RWPE2 (cell line): ENCODE data around the gene FAM50B.

ENCODE experiments used
- ATAC-seq: fragments of 200-7000 bp; cut with Tn5 transposase; 3 replicates; pipeline ENCODE4 v1.9.1; 2021; ENCODE audit warnings: low read depth
- DNase-seq: peaks from one replicate; pipeline ENCODE4 v3.0.0-alpha.2; 2020; ENCODE audit warnings: low spot score
- H3K27ac ChIP-seq: fragments of 450-650 bp; 2 replicates; pipeline ENCODE4 v1.5.1; 2017; ENCODE audit warnings: mild to moderate bottlenecking; ENCODE audit not compliant: poor library complexity, severe bottlenecking
- H3K27me3 ChIP-seq: fragments of 250-450 bp; sonication (Bioruptor Pico); 2 replicates; pipeline ENCODE4 v1.5.1; 2021; ENCODE audit warnings: mild to moderate bottlenecking, moderate library complexity; ENCODE audit not compliant: insufficient read depth, poor library complexity, severe bottlenecking
- H3K36me3 ChIP-seq: fragments of 250-450 bp; sonication (Bioruptor Pico); 2 replicates; pipeline ENCODE4 v1.5.1; 2020; ENCODE audit warnings: low read depth, mild to moderate bottlenecking, moderate library complexity
- H3K4me1 ChIP-seq: fragments of 250-450 bp; sonication (Bioruptor Pico); 2 replicates; pipeline ENCODE4 v1.5.1; 2021; ENCODE audit warnings: mild to moderate bottlenecking, moderate library complexity; ENCODE audit not compliant: insufficient read depth, poor library complexity, severe bottlenecking
- H3K4me3 ChIP-seq: fragments of 250-450 bp; sonication (Bioruptor Pico); 2 replicates; pipeline ENCODE4 v1.5.1; 2021; ENCODE audit warnings: mild to moderate bottlenecking, moderate library complexity; ENCODE audit not compliant: severe bottlenecking
- H3K9me3 ChIP-seq: fragments of 250-450 bp; sonication (Bioruptor Pico); 2 replicates; pipeline ENCODE4 v1.5.1; 2021; ENCODE audit warnings: mild to moderate bottlenecking, moderate library complexity; ENCODE audit not compliant: severe bottlenecking
- TF ChIP-seq, protein P1 (sequence below): fragments of 450-650 bp; IDR thresholded peaks from one replicate; pipeline ENCODE4 v1.5.1; 2017; ENCODE audit warnings: mild to moderate bottlenecking, moderate library complexity; ENCODE audit not compliant: poor library complexity, severe bottlenecking

Gene FAM50B

DNA sequence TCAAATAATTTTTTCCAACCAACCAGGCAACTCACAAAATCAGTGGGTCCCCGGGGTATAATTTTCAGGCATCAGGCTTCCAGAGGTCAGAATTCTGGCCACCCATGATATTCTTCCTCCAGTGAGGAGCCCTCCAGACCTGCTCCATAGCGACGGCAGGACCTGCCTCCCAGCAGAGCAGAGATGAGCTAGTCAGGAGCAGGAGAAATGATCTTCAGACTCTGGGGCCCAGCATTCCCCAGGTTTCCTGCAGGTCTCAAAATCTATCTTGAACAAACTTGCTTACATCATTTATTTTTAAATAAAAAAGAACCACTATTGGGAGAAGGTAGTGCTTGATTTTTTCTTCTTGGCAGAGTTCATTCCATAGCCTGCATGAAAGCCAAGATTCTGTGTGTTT lies 44.7 kb downstream of the FAM50B start:
- no peak overlapping the region for H3K4me3 ChIP-seq
- DNase-seq: no peak
- ATAC-seq: no peak
- no peak overlapping the region for H3K27ac ChIP-seq
- H3K9me3 ChIP-seq: no peaks in the 10 kb centered on the region
- H3K27me3 ChIP-seq: no peaks in the 10 kb centered on the region
- H3K36me3 ChIP-seq: no peaks in the 10 kb centered on the region
- TF ChIP-seq, protein P1, sequence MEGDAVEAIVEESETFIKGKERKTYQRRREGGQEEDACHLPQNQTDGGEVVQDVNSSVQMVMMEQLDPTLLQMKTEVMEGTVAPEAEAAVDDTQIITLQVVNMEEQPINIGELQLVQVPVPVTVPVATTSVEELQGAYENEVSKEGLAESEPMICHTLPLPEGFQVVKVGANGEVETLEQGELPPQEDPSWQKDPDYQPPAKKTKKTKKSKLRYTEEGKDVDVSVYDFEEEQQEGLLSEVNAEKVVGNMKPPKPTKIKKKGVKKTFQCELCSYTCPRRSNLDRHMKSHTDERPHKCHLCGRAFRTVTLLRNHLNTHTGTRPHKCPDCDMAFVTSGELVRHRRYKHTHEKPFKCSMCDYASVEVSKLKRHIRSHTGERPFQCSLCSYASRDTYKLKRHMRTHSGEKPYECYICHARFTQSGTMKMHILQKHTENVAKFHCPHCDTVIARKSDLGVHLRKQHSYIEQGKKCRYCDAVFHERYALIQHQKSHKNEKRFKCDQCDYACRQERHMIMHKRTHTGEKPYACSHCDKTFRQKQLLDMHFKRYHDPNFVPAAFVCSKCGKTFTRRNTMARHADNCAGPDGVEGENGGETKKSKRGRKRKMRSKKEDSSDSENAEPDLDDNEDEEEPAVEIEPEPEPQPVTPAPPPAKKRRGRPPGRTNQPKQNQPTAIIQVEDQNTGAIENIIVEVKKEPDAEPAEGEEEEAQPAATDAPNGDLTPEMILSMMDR: no peak
- no peaks in the 10 kb centered on the region for H3K4me1 ChIP-seq

DNA sequence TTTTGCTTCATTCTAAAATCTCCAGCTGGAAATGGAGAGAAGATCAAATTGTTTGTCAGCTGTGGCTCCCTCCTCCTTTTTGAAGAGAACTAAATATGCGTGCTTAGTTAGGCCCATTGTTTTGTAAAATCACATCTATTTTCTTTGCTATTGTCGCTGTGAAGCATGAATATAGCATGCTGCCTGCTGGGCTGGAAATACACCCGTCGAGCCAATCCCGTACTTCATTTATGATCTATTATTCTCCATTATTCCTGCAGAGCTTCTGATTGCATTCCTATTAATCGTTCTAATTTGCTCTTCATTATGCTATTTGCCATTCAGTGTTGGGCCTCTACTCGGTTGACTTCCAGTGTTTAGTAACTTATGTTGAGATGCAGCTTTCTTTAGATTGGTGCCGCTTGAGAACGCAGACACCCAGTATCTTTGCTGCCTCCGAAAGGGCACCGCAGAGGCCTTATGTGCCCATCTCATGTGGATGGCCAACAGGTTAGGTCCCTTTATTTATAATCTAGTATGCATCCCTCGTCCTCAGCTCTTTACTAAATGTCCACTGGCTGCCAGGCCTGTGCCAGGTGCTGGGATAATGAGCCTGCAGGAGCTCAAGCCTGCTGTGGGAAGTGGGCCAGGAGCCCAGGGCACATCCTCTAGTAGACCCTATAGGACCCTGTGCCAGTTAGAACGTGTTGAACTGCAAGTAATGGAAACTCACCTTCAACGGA lies 45.6 kb downstream of the FAM50B start:
- TF ChIP-seq, protein P1: no peak
- Histone ChIP-seq H3K27ac (no peak overlapping the region), H3K4me1 (peaks cover under 1% of the 10 kb centered on the region), H3K4me3 (no peak overlapping the region), H3K9me3 (no peaks in the 10 kb centered on the region), H3K36me3 (no peaks in the 10 kb centered on the region), H3K27me3 (no peaks in the 10 kb centered on the region)
- ATAC-seq: no peak
- no peak for DNase-seq

DNA sequence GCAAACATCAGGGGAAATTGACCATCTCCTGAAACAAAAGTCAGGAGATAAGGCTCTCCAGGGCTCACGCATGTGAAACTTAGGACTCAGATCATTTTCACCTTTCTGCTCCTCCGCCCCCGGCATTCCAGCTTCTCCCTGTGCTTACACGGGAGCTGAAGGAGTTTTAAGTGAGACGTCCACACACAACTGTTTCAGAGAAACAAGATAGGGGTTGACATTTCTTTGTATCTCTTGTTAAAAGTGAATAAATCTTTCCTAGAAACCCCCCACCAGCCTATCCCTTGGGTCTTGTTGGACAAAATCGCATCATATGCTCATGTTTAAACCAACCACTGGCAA lies 46.1 kb downstream of the FAM50B start:
- Histone ChIP-seq H3K4me1 (peaks cover 6% of the 10 kb centered on the region), H3K4me3 (no peak overlapping the region), H3K27ac (no peak overlapping the region), H3K9me3 (no peaks in the 10 kb centered on the region), H3K36me3 (no peaks in the 10 kb centered on the region), H3K27me3 (no peaks in the 10 kb centered on the region)
- DNase-seq (no peak), ATAC-seq (no peak)
- TF ChIP-seq, protein P1: no peak

DNA sequence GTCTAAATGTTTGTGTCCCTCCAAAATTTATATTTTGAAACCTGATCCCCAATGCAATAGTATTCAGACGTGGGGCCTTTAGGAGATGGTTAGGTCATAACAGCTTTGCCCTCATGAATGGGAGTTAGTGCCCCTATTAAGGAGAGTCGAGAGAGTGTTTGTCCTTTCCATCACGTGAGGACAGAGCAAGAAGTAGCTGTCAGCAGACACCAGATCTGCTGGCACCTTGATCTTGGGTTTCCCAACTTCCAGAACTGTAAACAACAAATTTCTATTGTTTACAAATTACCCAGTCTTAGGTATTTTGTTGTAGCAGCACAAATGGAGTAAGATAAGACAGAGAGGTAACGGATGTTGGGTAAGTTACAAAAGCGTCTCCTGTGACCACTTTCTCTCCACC lies 46.6 kb downstream of the FAM50B start:
- Histone ChIP-seq H3K4me1 (peaks cover 11% of the 10 kb centered on the region), H3K9me3 (no peaks in the 10 kb centered on the region), H3K27me3 (no peaks in the 10 kb centered on the region), H3K27ac (no peak overlapping the region), H3K36me3 (no peaks in the 10 kb centered on the region), H3K4me3 (no peak overlapping the region)
- no peak for DNase-seq
- no peak for ATAC-seq
- TF ChIP-seq, protein P1: no peak

DNA sequence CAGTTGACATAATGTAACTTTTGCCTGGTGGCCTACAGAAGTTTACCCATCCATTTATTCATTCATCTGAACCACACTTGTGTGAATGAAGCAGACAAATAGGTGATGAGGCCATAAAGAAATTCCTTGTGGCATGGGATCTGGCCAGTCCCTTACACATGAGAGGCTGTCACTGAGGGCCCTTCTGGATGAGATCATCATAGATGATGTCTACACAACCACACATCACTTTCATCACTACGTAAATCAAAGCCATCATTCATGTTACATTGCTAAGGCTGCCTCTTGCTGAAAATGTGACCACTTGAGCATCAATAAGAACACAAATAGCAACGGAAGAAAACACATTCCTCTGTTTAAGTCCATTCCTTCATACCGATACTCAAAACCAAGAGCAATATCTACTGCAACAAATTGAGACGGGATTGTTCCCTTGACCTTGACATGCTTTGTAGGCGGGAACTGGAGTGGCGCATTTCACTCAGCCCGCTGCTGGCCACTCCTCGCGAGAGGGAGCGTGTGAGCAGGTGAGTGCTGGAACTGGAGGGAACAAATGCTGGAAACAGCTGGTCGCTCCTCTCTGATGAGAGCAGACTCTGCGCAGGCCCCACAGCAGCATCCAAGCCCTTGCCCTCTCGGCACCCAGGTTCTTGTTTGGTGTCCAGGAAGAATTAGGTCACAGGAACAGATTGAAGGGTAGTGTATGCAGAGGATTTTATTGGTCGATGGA lies 49.3 kb downstream of the FAM50B start:
- Histone ChIP-seq H3K4me3 (no peak overlapping the region), H3K36me3 (no peaks in the 10 kb centered on the region), H3K27ac (no peak overlapping the region), H3K27me3 (no peaks in the 10 kb centered on the region), H3K4me1 (peaks cover 11% of the 10 kb centered on the region), H3K9me3 (no peaks in the 10 kb centered on the region)
- no peak for DNase-seq
- TF ChIP-seq, protein P1: no peak
- ATAC-seq: no peak
